Spinal cord (tissue), 10 donors: ENCODE data around the gene RAB4A. TPM values are rescaled to one million over a fixed set of nuclear protein-coding genes. Genes with fewer than 3 reads are reported as not detected.

Experiments used
- DNase-seq, 6 donors: peaks; one replicate each; pipeline versions ENCODE4 v3.0.0 to v3.0.0-alpha.2; 2013 to 2015; ENCODE audit warnings: low spot score in 6 of 6, low read depth in 4 of 6
- H3K27ac ChIP-seq: one replicate; pipeline ENCODE4 v1.5.1; 2013; ENCODE audit warnings: low read depth, low read length, control low read depth
- H3K27me3 ChIP-seq: one replicate; pipeline ENCODE4 v1.6.1; 2013; ENCODE audit warnings: low read length; ENCODE audit not compliant: control insufficient read depth, insufficient read depth
- H3K36me3 ChIP-seq: one replicate; pipeline ENCODE4 v1.6.1; 2013; ENCODE audit warnings: low read length; ENCODE audit not compliant: control insufficient read depth, insufficient read depth
- H3K4me1 ChIP-seq: one replicate; pipeline ENCODE4 v1.6.1; 2013; ENCODE audit warnings: low read length; ENCODE audit not compliant: control insufficient read depth, insufficient read depth
- H3K4me3 ChIP-seq: one replicate; pipeline ENCODE4 v1.5.1; 2013; ENCODE audit warnings: low read depth, low read length, control low read depth
- H3K9me3 ChIP-seq: one replicate; pipeline ENCODE4 v1.6.1; 2013; ENCODE audit warnings: low read length; ENCODE audit not compliant: control insufficient read depth, insufficient read depth
- WGBS: methylation state at CpG from one replicate; pipeline ENCODE4 v1.1.5; 2013; ENCODE audit warnings: missing lambda C conversion rate; ENCODE audit not compliant: insufficient coverage; 5-methylcytosine and 5-hydroxymethylcytosine counted together
- polyA plus RNA-seq, 2 donors: library from polyadenylated mRNA; unstranded; fragments of 120-200 nt; gene quantifications; one replicate each; pipeline ENCODE4 v1.2.1, GENCODE V29; 2013; ENCODE audit not compliant: insufficient read length in 2 of 2
- total RNA-seq, 2 donors: library from RNA; depleted of rRNA in 1 of 2; stranded (reverse); fragments of 120-200 nt in 1 of 2; fragments of >200 nt in 1 of 2; gene quantifications; one replicate each; pipeline versions ENCODE4 v1.2.3 to v1.2.4, GENCODE V29; 2013 to 2014
- donor health status: healthy.

The RAB4A gene
- total and polyA plus RNA-seq, 4 donors, result 42.6 to 82.2 (median 58.5) TPM

GRCh38 chr1:229266274-229266673 is 4.6 kb upstream of the RAB4A start:
- no peak overlapping the region for H3K4me3 ChIP-seq
- H3K36me3 ChIP-seq, result peaks cover 2% of the 10 kb centered on the region
- no CpG with 5 or more reads among the region's 3 CpGs for WGBS
- H3K27me3 ChIP-seq, result no peaks in the 10 kb centered on the region
- DNase-seq, result no peak
- H3K27ac ChIP-seq, result no peak overlapping the region
- H3K4me1 ChIP-seq, result peaks cover 8% of the 10 kb centered on the region
- H3K9me3 ChIP-seq, result no peaks in the 10 kb centered on the region

- no peak overlapping the region for H3K27ac ChIP-seq
- no peak overlapping the region for H3K4me3 ChIP-seq
- no CpG with 5 or more reads among the region's 2 CpGs for WGBS
- H3K27me3 ChIP-seq, result no peaks in the 10 kb centered on the region
- DNase-seq, result no peak
- H3K4me1 ChIP-seq, result peaks cover 8% of the 10 kb centered on the region
- H3K9me3 ChIP-seq, result no peaks in the 10 kb centered on the region
- peaks cover 2% of the 10 kb centered on the region for H3K36me3 ChIP-seq
Measured at GRCh38 chr1:229266832-229267500, 3.9 kb upstream of the RAB4A start.

DNA sequence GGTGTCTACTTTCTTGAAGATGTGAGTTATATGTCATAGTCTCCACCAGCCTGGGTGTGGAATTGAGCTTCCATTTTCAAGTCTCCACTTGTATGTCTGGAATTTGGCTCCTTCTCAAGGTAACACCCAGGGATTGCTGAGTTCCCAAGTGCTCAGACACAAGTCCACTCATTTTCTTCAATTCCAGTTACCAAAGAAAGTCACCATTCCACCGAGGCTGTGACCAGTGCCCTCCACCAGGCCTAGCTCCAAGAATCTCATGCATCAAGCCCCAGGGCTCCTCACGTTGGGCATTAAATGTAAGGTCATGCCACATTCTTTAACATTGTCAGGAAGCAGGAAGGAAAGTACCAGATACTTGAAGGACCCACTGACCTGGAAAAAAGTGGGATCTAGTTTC is 2.4 kb upstream of the RAB4A start:
- Histone ChIP-seq H3K4me3 (no peak overlapping the region), H3K36me3 (peaks cover 2% of the 10 kb centered on the region), H3K27me3 (no peaks in the 10 kb centered on the region), H3K4me1 (peaks cover 15% of the 10 kb centered on the region), H3K27ac (no peak overlapping the region), H3K9me3 (no peaks in the 10 kb centered on the region)
- no peak for DNase-seq
- no CpG with 5 or more reads among the region's 2 CpGs for WGBS

DNA sequence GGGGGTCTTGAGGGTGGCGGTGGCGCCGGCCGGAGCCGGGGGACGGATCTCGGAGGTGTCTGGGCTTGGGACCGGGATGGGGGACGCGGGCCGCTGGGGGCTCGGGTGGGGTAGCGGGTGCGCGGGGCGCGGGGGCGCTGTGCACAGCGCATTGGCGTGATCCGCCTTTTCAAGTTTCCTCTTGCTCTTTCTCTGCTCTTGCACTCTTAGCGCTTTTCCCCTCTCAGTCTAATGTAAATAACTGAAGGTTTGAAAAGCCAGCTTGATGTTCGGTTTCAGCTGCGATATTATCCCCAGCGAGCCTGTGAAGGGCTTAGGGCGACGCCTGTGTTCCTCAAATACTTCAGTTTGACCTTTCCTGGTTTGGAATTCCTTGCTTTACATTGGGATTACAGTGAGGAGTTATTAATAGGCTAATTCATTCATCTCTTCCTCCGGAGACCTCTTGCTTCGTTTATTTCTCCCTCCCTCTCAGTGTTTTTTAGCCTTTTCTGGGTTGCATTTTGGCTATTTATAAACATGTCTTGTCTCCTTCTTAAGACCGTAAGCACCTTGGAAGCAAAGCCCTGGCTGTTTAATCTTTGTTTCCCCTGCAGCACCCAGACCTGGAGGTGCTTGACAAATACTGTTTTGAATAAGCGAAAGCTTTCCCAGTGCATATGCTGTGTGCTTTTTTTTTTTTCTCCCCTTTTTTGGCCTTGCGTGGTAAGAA is 693 bp downstream of the RAB4A start:
- Histone ChIP-seq H3K27ac (peak overlapping the region; percentile 78), H3K4me3 (peak overlapping the region; percentile 63), H3K27me3 (no peaks in the 10 kb centered on the region), H3K36me3 (no peaks in the 10 kb centered on the region), H3K9me3 (no peaks in the 10 kb centered on the region), H3K4me1 (peaks cover 19% of the 10 kb centered on the region)
- WGBS, result 0% methylated on average over 19 of the region's 32 CpGs
- peak in 2 of 6 donors; percentile 67 to 68 for DNase-seq

GRCh38 chr1:229272164-229273158 is 1.6 kb downstream of the RAB4A start:
- H3K27me3 ChIP-seq, result no peaks in the 10 kb centered on the region
- H3K4me3 ChIP-seq, result peak overlapping the region; percentile 63
- no peak overlapping the region for H3K27ac ChIP-seq
- H3K36me3 ChIP-seq, result no peaks in the 10 kb centered on the region
- peak in 2 of 6 donors; percentile 62 to 70 for DNase-seq
- H3K9me3 ChIP-seq, result no peaks in the 10 kb centered on the region
- WGBS, result 23% methylated on average over 10 of the region's 11 CpGs
- H3K4me1 ChIP-seq, result peaks cover 19% of the 10 kb centered on the region

DNA sequence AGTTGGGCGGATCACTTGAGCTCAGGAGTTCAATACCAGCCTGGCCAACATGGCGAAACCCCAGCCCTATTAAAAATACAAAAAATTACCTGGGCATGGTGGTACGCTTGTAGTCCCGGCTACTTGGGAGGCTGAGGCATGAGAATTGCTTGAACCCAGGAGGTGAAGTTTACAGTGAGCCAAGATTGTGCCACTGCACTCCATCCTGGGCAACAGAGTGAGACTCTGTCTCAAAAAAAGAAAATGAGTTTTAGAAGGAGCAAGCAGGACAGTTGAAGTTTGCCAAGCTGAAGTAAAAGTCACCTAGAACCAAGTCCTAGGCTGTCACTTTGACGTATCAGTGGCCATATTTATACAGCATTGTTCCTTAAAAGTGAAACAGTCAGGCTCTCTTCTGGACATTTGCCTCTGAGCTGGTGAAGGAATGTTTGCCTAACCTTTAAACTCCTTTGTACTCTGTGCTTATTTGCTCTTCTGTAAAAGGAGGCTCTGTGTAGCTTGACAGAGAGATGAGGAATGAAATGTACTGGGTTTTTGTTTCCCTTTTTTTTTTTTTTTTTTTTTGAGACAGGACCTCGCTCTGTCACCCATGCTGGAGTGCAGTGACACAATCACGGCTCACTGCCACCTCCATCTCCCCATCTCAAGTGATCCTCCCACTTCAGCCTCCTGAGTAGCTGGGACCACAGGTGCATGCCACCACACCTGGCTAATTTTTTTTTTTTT is 2.8 kb downstream of the RAB4A start:
- peaks cover 19% of the 10 kb centered on the region for H3K4me1 ChIP-seq
- WGBS, result 100% methylated on average over 2 of the region's 7 CpGs

GRCh38 chr1:229275005-229275404 is 4.1 kb downstream of the RAB4A start:
- Histone ChIP-seq H3K27ac (no peak overlapping the region), H3K4me1 (peaks cover 18% of the 10 kb centered on the region), H3K9me3 (no peaks in the 10 kb centered on the region), H3K4me3 (no peak overlapping the region), H3K27me3 (no peaks in the 10 kb centered on the region), H3K36me3 (no peaks in the 10 kb centered on the region)
- DNase-seq, result no peak
- 100% methylated on average over 2 of the region's 2 CpGs for WGBS

More for the DNA sequence above, 2.8 kb downstream of the RAB4A start:
- Histone ChIP-seq H3K9me3 (no peaks in the 10 kb centered on the region), H3K27ac (no peak overlapping the region), H3K36me3 (no peaks in the 10 kb centered on the region), H3K27me3 (no peaks in the 10 kb centered on the region), H3K4me3 (no peak overlapping the region)
- DNase-seq, result peak in 1 of 6 donors; percentile 26

- 75% methylated on average over 2 of the region's 2 CpGs for WGBS
- H3K4me1 ChIP-seq, result peaks cover 4% of the 10 kb centered on the region
- H3K9me3 ChIP-seq, result no peaks in the 10 kb centered on the region
- peak in 1 of 6 donors; percentile 15 for DNase-seq
- H3K36me3 ChIP-seq, result no peaks in the 10 kb centered on the region
- H3K27ac ChIP-seq, result no peak overlapping the region
- no peaks in the 10 kb centered on the region for H3K27me3 ChIP-seq
- H3K4me3 ChIP-seq, result no peak overlapping the region
Measured at GRCh38 chr1:229278120-229278741, 7.3 kb downstream of the RAB4A start.
